HepG2 (cell line): Measurements from ENCODE around the gene EXOC3L2. TPM values are rescaled to one million over a fixed set of nuclear protein-coding genes. Genes with fewer than 3 reads are reported as not detected.

ENCODE experiments used
- ATAC-seq: fragments of 200-7000 bp; cut with Tn5 transposase; 3 replicates; pipeline ENCODE4 v1.9.1; 2020; ENCODE audit warnings: mild to moderate bottlenecking, moderate library complexity
- BruUV-seq: library from RNA; stranded (reverse); fragments of 400-500 nt; replicated peaks from 2 replicates; lab custom pipeline; 2021; lab: Mats Ljungman, UMichigan
- CTCF ChIA-PET: fragments of 300-600 bp; formaldehyde crosslinking; extraction: SDS; loops from one replicate; lab custom pipeline; 2021; ENCODE audit warnings: low total read pairs, inconsistent platforms, low intra/inter-chr PET ratio; lab: Yijun Ruan, JAX
- POLR2A ChIA-PET: fragments of 350-600 bp; sonication (Branson Sonifier 250); formaldehyde crosslinking; loops from one replicate; lab custom pipeline; 2020; ENCODE audit warnings: antibody characterized with exemption, inconsistent platforms; lab: Yijun Ruan, JAX
- DNase-seq: peaks from one replicate; pipeline ENCODE4 v3.0.0-alpha.2; 2015; ENCODE audit warnings: low spot score
- FAIRE-seq: peaks from 3 replicates; lab custom pipeline; 2011; peaks lifted over from hg19 to GRCh38; lab: Jason Lieb, UNC
- H2AFZ ChIP-seq: one replicate; pipeline ENCODE4 v1.6.1; 2011; ENCODE audit warnings: low read length, inconsistent platforms
- H3K27ac ChIP-seq: fragments of 300-600 bp; 3 replicates; pipeline ENCODE4 v1.8.0; 2011; ENCODE audit warnings: mixed run types, mild to moderate bottlenecking, mixed read lengths, low read length, inconsistent platforms; ENCODE audit not compliant: insufficient read depth; ENCODE audit errors: extremely low read length
- H3K27me3 ChIP-seq, 2 experiments: fragments of 200-600 bp in 1 of 2; 2 replicates in 1 of 2; 3 replicates in 1 of 2; pipeline versions ENCODE4 v1.6.0 to v1.8.0; 2011; ENCODE audit warnings: low read length in 2 of 2, mild to moderate bottlenecking in 2 of 2, moderate library complexity in 2 of 2, inconsistent platforms in 1 of 2; ENCODE audit not compliant: insufficient read depth in 2 of 2, control insufficient read depth in 1 of 2
- H3K36me3 ChIP-seq, 2 experiments: fragments of 200-600 bp in 1 of 2; replicated peaks in 1 of 2; 2 replicates in 1 of 2; 3 replicates in 1 of 2; pipeline versions ENCODE4 v1.5.1 to v1.8.0; 2011; ENCODE audit warnings: low read length in 2 of 2, inconsistent platforms in 1 of 2; ENCODE audit not compliant: insufficient read depth in 2 of 2, control insufficient read depth in 1 of 2
- H3K4me1 ChIP-seq: 2 replicates; pipeline ENCODE4 v1.5.1; 2012; ENCODE audit warnings: low read length, inconsistent platforms; ENCODE audit not compliant: insufficient read depth
- H3K4me2 ChIP-seq: 2 replicates; pipeline ENCODE4 v1.6.0; 2011; ENCODE audit warnings: low read depth, low read length, inconsistent platforms
- H3K4me3 ChIP-seq, 3 experiments: fragments of 200-600 bp in 1 of 3; sonication (generic), shearing (Covaris generic) in 1 of 3; replicated peaks in 1 of 3; 2 replicates each; pipeline ENCODE4 v1.5.1; 2011 to 2016; ENCODE audit warnings: low read length in 3 of 3, inconsistent platforms in 2 of 3, low read depth in 2 of 3, mild to moderate bottlenecking in 2 of 3, control low read depth in 1 of 3, mixed read lengths in 1 of 3; ENCODE audit not compliant: insufficient read depth in 1 of 3
- H3K79me2 ChIP-seq: one replicate; pipeline ENCODE4 v1.6.1; 2011; ENCODE audit warnings: low read length, inconsistent platforms; ENCODE audit not compliant: insufficient read depth
- H3K9ac ChIP-seq: 2 replicates; pipeline ENCODE4 v1.6.0; 2011; ENCODE audit warnings: mild to moderate bottlenecking, low read depth, low read length, inconsistent platforms; ENCODE audit not compliant: insufficient read depth
- H3K9me3 ChIP-seq: 2 replicates; pipeline ENCODE4 v1.5.1; 2012; ENCODE audit warnings: mild to moderate bottlenecking, low read length
- H4K20me1 ChIP-seq: 2 replicates; pipeline ENCODE4 v1.6.0; 2011; ENCODE audit warnings: inconsistent platforms, mild to moderate bottlenecking, low read length, moderate library complexity; ENCODE audit not compliant: insufficient read depth
- ERF ChIP-seq: IDR thresholded peaks from 2 replicates; pipeline ENCODE4 v1.6.1; 2018; ENCODE audit warnings: missing biosample characterization, missing genetic modification reagents
- FIP1L1 ChIP-seq: fragments of 200-400 bp; formaldehyde crosslinking; IDR thresholded peaks from 2 replicates; pipeline ENCODE4 v1.6.1; 2018; ENCODE audit warnings: low read depth, mild to moderate bottlenecking, low read length, moderate library complexity, borderline replicate concordance; ENCODE audit not compliant: insufficient read depth
- KLF12 ChIP-seq: sonication (generic); formaldehyde crosslinking; IDR thresholded peaks from 2 replicates; pipeline ENCODE4 v1.4.0; 2020; ENCODE audit warnings: missing genetic modification reagents, borderline replicate concordance
- NR2F6 ChIP-seq, 2 experiments: IDR thresholded peaks; 2 replicates each; pipeline ENCODE4 v1.6.1; 2016; ENCODE audit warnings: antibody characterized with exemption in 1 of 2, mild to moderate bottlenecking in 1 of 2
- PAF1 ChIP-seq: IDR thresholded peaks from 2 replicates; pipeline ENCODE4 v1.6.1; 2016; ENCODE audit warnings: missing genetic modification reagents, missing compliant biosample characterization
- PRMT3 ChIP-seq: sonication (generic); formaldehyde crosslinking; IDR thresholded peaks from 2 replicates; pipeline ENCODE4 v1.8.1; 2022; ENCODE audit warnings: low read depth, mild to moderate bottlenecking, moderate library complexity, missing genetic modification reagents, borderline replicate concordance
- SMAD1 ChIP-seq: sonication (generic); formaldehyde crosslinking; IDR thresholded peaks from 2 replicates; pipeline ENCODE4 v1.4.0; 2020; ENCODE audit warnings: missing genetic modification reagents, low read depth, mild to moderate bottlenecking, borderline replicate concordance
- SMAD3 ChIP-seq: sonication (generic); formaldehyde crosslinking; IDR thresholded peaks from 2 replicates; pipeline ENCODE4 v1.4.0; 2020; ENCODE audit warnings: missing genetic modification reagents
- ZNF136 ChIP-seq: sonication (generic); formaldehyde crosslinking; IDR thresholded peaks from 2 replicates; pipeline ENCODE4 v1.8.1; 2022; ENCODE audit warnings: low read depth, mild to moderate bottlenecking, moderate library complexity, missing genetic modification reagents
- ZNF207 ChIP-seq: fragments of 450-650 bp; IDR thresholded peaks from 2 replicates; pipeline ENCODE4 v1.6.1; 2016; ENCODE audit warnings: antibody characterized with exemption, borderline replicate concordance
- ZNF282 ChIP-seq: fragments of 450-650 bp; IDR thresholded peaks from 2 replicates; pipeline ENCODE4 v1.6.1; 2018; ENCODE audit not compliant: partially characterized antibody
- ZNF432 ChIP-seq: sonication (generic); formaldehyde crosslinking; IDR thresholded peaks from 2 replicates; pipeline ENCODE4 v1.5.0; 2020; ENCODE audit warnings: missing genetic modification reagents, mild to moderate bottlenecking, borderline replicate concordance
- ZNF546 ChIP-seq: sonication (generic); formaldehyde crosslinking; conservative IDR thresholded peaks from 2 replicates; pipeline ENCODE4 v1.8.1; 2023; ENCODE audit warnings: mild to moderate bottlenecking, missing genetic modification reagents
- ZNF572 ChIP-seq: sonication (generic); formaldehyde crosslinking; IDR thresholded peaks from 2 replicates; pipeline ENCODE4 v1.5.1; 2020; ENCODE audit warnings: mild to moderate bottlenecking, missing genetic modification reagents
- ZNF749 ChIP-seq: sonication (generic); formaldehyde crosslinking; IDR thresholded peaks from 2 replicates; pipeline ENCODE4 v1.8.0; 2022; ENCODE audit warnings: mild to moderate bottlenecking, missing genetic modification reagents, moderate library complexity, borderline replicate concordance
- WGBS: methylation state at CpG from one replicate; pipeline ENCODE4 v1.1.6; 2017; ENCODE audit warnings: low lambda C conversion rate; 5-methylcytosine and 5-hydroxymethylcytosine counted together
- in situ Hi-C: cut with HindIII; loops from 2 replicates; pipeline ENCODE4 v1.10.0; 2017; ENCODE audit warnings: low pct_unique_long_range_greater_than_20kb; ENCODE audit not compliant: extremely low pct_ligation_motif_present
- intact Hi-C: fragments of 100-400 bp; cut with micrococcal nuclease; formaldehyde crosslinking; loops from one replicate; pipeline ENCODE4 v1.10.0; 2022; ENCODE audit not compliant: unreplicated experiment
- polyA plus RNA-seq, 8 experiments: library from polyadenylated mRNA; depleted of rRNA in 3 of 8; stranded (reverse) in 7 of 8; unstranded in 1 of 8; fragments of >200 nt; fragmentation: Illumina TruSeq in 4 of 8; extraction: Trizol in 4 of 8; gene quantifications; 2 replicates each; pipeline versions ENCODE4 v1.2.1 to v1.2.3, GENCODE V29; 2011 to 2016; ENCODE audit warnings: low read depth in 4 of 8, missing spikeins in 1 of 8, mixed read lengths in 1 of 8; ENCODE audit not compliant: insufficient read depth in 1 of 8
- total RNA-seq, 5 experiments: library from RNA; depleted of rRNA; stranded (reverse); fragments of >200 nt; fragmentation: Illumina TruSeq; extraction: Trizol; gene quantifications; 2 replicates each; pipeline ENCODE4 v1.2.3, GENCODE V29; 2016; ENCODE audit warnings: low read depth in 1 of 5
- TF ChIP-seq, protein P1 (sequence below): sonication (generic); formaldehyde crosslinking; IDR thresholded peaks from 2 replicates; pipeline ENCODE4 v1.8.0; 2022; ENCODE audit warnings: mild to moderate bottlenecking, missing genetic modification reagents, moderate library complexity
- TF ChIP-seq, protein P2 (sequence below): sonication (generic); formaldehyde crosslinking; IDR thresholded peaks from 2 replicates; pipeline ENCODE4 v1.8.0; 2023; ENCODE audit warnings: mild to moderate bottlenecking, missing genetic modification reagents
- TF ChIP-seq, protein P3 (sequence below): fragments of 450-650 bp; IDR thresholded peaks from 2 replicates; pipeline ENCODE4 v1.6.1; 2017

The EXOC3L2 gene
- total and polyA plus RNA-seq, 2 of the 13 experiments (the other 11 are each of a cell fraction or from before 2014, with no cell fraction given), result 0.21 TPM; not detected in 1

DNA sequence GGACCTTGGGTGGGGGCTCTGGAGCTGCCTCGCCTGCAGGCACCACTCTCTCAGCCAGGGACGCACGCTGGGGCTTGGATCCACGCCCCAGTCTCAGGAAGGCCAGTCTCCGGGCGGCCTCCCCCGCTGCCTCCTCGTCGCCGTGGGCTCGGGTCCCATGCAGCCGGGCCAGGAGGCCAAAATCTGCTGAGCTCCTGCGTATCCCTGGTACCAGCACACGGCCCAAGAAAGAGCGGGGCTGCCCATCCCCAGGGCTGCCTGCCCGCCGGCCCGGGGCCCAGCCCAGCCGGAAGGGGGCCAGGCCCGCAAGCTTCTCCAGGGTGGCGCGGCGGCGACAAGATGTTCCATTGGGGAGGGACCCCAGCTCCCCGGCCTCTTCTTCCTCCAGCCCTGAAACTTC is 6.7 kb downstream of the EXOC3L2 start:
- H3K9me3 ChIP-seq, result no peaks in the 10 kb centered on the region
- no peak for ATAC-seq
- no peak overlapping the region for H2AFZ ChIP-seq
- no peaks in the 10 kb centered on the region for H3K4me1 ChIP-seq
- H3K9ac ChIP-seq, result no peak overlapping the region
- peaks cover 6 to 31% of the 10 kb centered on the region in 2 experiments for H3K27me3 ChIP-seq
- ChIA-PET CTCF (no interaction called here), POLR2A (no interaction called here)
- H4K20me1 ChIP-seq, result no peaks in the 10 kb centered on the region
- H3K4me3 ChIP-seq, result no peak overlapping the region
- BruUV-seq, result no TSS peak
- no peak overlapping the region for H3K27ac ChIP-seq
- no peak for FAIRE-seq
- H3K36me3 ChIP-seq, result no peaks in the 10 kb centered on the region
- intact Hi-C loops, result no loop called here
- H3K4me2 ChIP-seq, result no peak overlapping the region
- H3K79me2 ChIP-seq, result no peaks in the 10 kb centered on the region
- DNase-seq, result no peak
- WGBS, result 72% methylated on average over 7 of the region's 25 CpGs
- no peak for TF ChIP-seq FIP1L1
- TF ChIP-seq, all 625 proteins: peak for 0
- in situ Hi-C loops, result no loop called here

DNA sequence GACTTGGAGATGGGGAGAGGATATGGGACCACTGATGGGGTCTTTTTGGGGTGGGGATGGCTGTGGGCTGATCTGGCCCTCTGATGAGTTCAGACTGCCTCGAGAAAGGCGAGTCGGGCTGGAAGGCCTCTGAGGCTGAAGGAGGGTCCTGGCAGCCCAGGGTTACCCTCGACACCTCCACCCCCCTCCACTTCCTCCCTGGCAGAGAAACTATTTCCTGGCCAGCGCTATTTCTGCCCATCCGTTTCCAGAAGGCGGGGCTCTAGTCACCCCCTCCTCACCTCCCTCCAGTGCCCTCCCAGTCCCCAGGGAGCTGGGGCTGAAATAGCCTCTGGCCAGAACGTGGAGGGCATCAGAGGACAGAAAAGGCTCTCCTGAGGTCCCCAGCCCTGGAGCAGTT is 9.7 kb downstream of the EXOC3L2 start:
- FAIRE-seq, result no peak
- no peaks in the 10 kb centered on the region for H3K4me1 ChIP-seq
- no peaks in the 10 kb centered on the region for H3K36me3 ChIP-seq
- POLR2A ChIA-PET, result no interaction called here
- no peak overlapping the region for H2AFZ ChIP-seq
- 23% methylated on average over 4 of the region's 8 CpGs for WGBS
- no peaks in the 10 kb centered on the region for H3K79me2 ChIP-seq
- no TSS peak for BruUV-seq
- H3K9ac ChIP-seq, result no peak overlapping the region
- no peak for ATAC-seq
- no peaks in the 10 kb centered on the region for H3K9me3 ChIP-seq
- H4K20me1 ChIP-seq, result no peaks in the 10 kb centered on the region
- H3K4me3 ChIP-seq, result no peak overlapping the region
- CTCF ChIA-PET, result no interaction called here
- H3K27ac ChIP-seq, result no peak overlapping the region
- DNase-seq, result no peak
- intact Hi-C loops (no loop called here), in situ Hi-C loops (no loop called here)
- no peak overlapping the region for H3K4me2 ChIP-seq
- peaks cover 4 to 30% of the 10 kb centered on the region in 2 experiments for H3K27me3 ChIP-seq
- TF ChIP-seq NR2F6 (IDR thresholded peaks at IDR 0.05) (no peak), NR2F6 (CRISPR knock-in tag; IDR thresholded peaks at IDR 0.05) (no peak), ZNF572 (CRISPR knock-in tag) (no peak), ZNF749 (no peak), ZNF546 (no peak), SMAD1 (CRISPR knock-in tag) (no peak), ERF (no peak), SMAD3 (no peak), PAF1 (no peak), ZNF282 (no peak), KLF12 (CRISPR knock-in tag) (no peak), ZNF432 (CRISPR knock-in tag) (no peak), ZNF136 (CRISPR knock-in tag) (no peak), PRMT3 (CRISPR knock-in tag) (no peak), ZNF207 (no peak)
- TF ChIP-seq, protein P1, sequence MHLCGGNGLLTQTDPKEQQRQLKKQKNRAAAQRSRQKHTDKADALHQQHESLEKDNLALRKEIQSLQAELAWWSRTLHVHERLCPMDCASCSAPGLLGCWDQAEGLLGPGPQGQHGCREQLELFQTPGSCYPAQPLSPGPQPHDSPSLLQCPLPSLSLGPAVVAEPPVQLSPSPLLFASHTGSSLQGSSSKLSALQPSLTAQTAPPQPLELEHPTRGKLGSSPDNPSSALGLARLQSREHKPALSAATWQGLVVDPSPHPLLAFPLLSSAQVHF, result no peak
- TF ChIP-seq, protein P2, sequence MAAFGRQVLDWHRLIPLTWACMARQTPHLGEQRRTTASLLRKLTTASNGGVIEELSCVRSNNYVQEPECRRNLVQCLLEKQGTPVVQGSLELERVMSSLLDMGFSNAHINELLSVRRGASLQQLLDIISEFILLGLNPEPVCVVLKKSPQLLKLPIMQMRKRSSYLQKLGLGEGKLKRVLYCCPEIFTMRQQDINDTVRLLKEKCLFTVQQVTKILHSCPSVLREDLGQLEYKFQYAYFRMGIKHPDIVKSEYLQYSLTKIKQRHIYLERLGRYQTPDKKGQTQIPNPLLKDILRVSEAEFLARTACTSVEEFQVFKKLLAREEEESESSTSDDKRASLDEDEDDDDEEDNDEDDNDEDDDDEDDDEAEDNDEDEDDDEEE (CRISPR knock-in tag), result no peak
- TF ChIP-seq, protein P3, sequence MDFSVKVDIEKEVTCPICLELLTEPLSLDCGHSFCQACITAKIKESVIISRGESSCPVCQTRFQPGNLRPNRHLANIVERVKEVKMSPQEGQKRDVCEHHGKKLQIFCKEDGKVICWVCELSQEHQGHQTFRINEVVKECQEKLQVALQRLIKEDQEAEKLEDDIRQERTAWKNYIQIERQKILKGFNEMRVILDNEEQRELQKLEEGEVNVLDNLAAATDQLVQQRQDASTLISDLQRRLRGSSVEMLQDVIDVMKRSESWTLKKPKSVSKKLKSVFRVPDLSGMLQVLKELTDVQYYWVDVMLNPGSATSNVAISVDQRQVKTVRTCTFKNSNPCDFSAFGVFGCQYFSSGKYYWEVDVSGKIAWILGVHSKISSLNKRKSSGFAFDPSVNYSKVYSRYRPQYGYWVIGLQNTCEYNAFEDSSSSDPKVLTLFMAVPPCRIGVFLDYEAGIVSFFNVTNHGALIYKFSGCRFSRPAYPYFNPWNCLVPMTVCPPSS, result no peak
